ENCODE measurements around the gene KLHL29. TPM values are rescaled to one million over a fixed set of nuclear protein-coding genes. Genes with fewer than 3 reads are reported as not detected.

Gene KLHL29
- total RNA-seq, 1 experiment from 2014 or later: 3.8 TPM

GRCh38 chr2:23683001-23683400 lies 298.0 kb downstream of the KLHL29 start:
- H3K27me3 ChIP-seq (ENCODE audit: low read length): no peaks in the 10 kb centered on the region
- H4K20me1 ChIP-seq (ENCODE audit: insufficient read depth, low read depth, low read length): 0 out of 2 replicates have a peak, but pooled peaks cover 4% of the 10 kb centered on the region
- no peaks in the 10 kb centered on the region for H3K4me1 ChIP-seq (ENCODE audit: low read length)
- no peak overlapping the region for H3K4me2 ChIP-seq (ENCODE audit: low read depth, low read length, poor library complexity, severe bottlenecking)
- no peaks in the 10 kb centered on the region for H3K9me3 ChIP-seq (ENCODE audit: low read length)
- no peak for DNase-seq
- no peak overlapping the region for H3K4me3 ChIP-seq (ENCODE audit: low read length)
- no peaks in the 10 kb centered on the region for H3K36me3 ChIP-seq (ENCODE audit: insufficient read depth, low read length)
- H2AFZ ChIP-seq (ENCODE audit: low read length): no peak overlapping the region
- H3K9me2 ChIP-seq (replicated peaks; ENCODE audit: insufficient read depth, low read length): no peaks in the 10 kb centered on the region
- no peaks in the 10 kb centered on the region for H3K79me2 ChIP-seq (ENCODE audit: low read length)
- no peak overlapping the region for H3K9ac ChIP-seq (ENCODE audit: low read length)
- no peak overlapping the region for H3K27ac ChIP-seq (ENCODE audit: low read length)

- Histone ChIP-seq H3K4me1 (ENCODE audit: low read length) (no peaks in the 10 kb centered on the region), H2AFZ (ENCODE audit: low read length) (no peak overlapping the region), H4K20me1 (ENCODE audit: insufficient read depth, low read depth, low read length) (0 out of 2 replicates have a peak, but pooled peaks cover 4% of the 10 kb centered on the region), H3K4me2 (ENCODE audit: low read depth, low read length, poor library complexity, severe bottlenecking) (no peak overlapping the region), H3K9me2 (replicated peaks; ENCODE audit: insufficient read depth, low read length) (no peaks in the 10 kb centered on the region), H3K4me3 (ENCODE audit: low read length) (no peak overlapping the region), H3K27ac (ENCODE audit: low read length) (no peak overlapping the region), H3K9me3 (ENCODE audit: low read length) (no peaks in the 10 kb centered on the region), H3K9ac (ENCODE audit: low read length) (no peak overlapping the region), H3K27me3 (ENCODE audit: low read length) (no peaks in the 10 kb centered on the region), H3K36me3 (ENCODE audit: insufficient read depth, low read length) (no peaks in the 10 kb centered on the region), H3K79me2 (ENCODE audit: low read length) (no peaks in the 10 kb centered on the region)
- no peak for DNase-seq
These were observed 299.6 kb downstream of the KLHL29 start for GRCh38 chr2:23684395-23685176.

DNA sequence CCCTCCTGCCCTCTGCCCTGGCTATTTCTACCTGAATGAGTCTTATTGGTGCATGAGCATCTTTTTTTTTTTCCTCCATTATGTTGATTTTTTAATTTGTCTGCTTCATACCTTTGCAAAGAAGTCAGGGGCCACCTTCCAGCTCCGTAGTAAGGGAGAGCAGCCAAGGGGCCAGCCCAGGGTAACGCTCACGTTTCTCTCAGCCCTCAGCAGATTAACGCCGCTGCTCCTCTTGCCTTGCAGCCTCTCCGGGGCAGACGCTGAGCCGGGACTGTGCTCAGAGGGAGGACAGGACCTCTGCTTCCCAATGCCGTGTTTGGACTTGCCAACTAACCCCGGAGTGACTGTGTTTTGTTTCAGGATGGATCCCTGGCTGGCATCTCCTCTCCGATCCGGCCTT lies 300.2 kb downstream of the KLHL29 start:
- H3K4me3 ChIP-seq (ENCODE audit: low read length): no peak overlapping the region
- DNase-seq: no peak
- H3K9me2 ChIP-seq (replicated peaks; ENCODE audit: insufficient read depth, low read length): no peaks in the 10 kb centered on the region
- H3K9ac ChIP-seq (ENCODE audit: low read length): no peak overlapping the region
- H3K4me2 ChIP-seq (ENCODE audit: low read depth, low read length, poor library complexity, severe bottlenecking): no peak overlapping the region
- no peaks in the 10 kb centered on the region for H3K4me1 ChIP-seq (ENCODE audit: low read length)
- no peaks in the 10 kb centered on the region for H3K36me3 ChIP-seq (ENCODE audit: insufficient read depth, low read length)
- no peak overlapping the region for H3K27ac ChIP-seq (ENCODE audit: low read length)
- no peaks in the 10 kb centered on the region for H3K79me2 ChIP-seq (ENCODE audit: low read length)
- H2AFZ ChIP-seq (ENCODE audit: low read length): no peak overlapping the region
- H3K9me3 ChIP-seq (ENCODE audit: low read length): no peaks in the 10 kb centered on the region
- no peaks in the 10 kb centered on the region for H3K27me3 ChIP-seq (ENCODE audit: low read length)
- 0 out of 2 replicates have a peak, but pooled peaks cover 4% of the 10 kb centered on the region for H4K20me1 ChIP-seq (ENCODE audit: insufficient read depth, low read depth, low read length)

GRCh38 chr2:23685706-23686105 lies 300.7 kb downstream of the KLHL29 start:
- Histone ChIP-seq H3K27me3 (ENCODE audit: low read length) (no peaks in the 10 kb centered on the region), H3K27ac (ENCODE audit: low read length) (no peak overlapping the region), H2AFZ (ENCODE audit: low read length) (no peak overlapping the region), H4K20me1 (ENCODE audit: insufficient read depth, low read depth, low read length) (0 out of 2 replicates have a peak, but pooled peaks cover 4% of the 10 kb centered on the region), H3K4me2 (ENCODE audit: low read depth, low read length, poor library complexity, severe bottlenecking) (no peak overlapping the region), H3K4me1 (ENCODE audit: low read length) (no peaks in the 10 kb centered on the region), H3K9me3 (ENCODE audit: low read length) (no peaks in the 10 kb centered on the region), H3K9me2 (replicated peaks; ENCODE audit: insufficient read depth, low read length) (no peaks in the 10 kb centered on the region), H3K9ac (ENCODE audit: low read length) (no peak overlapping the region), H3K36me3 (ENCODE audit: insufficient read depth, low read length) (no peaks in the 10 kb centered on the region), H3K79me2 (ENCODE audit: low read length) (no peaks in the 10 kb centered on the region), H3K4me3 (ENCODE audit: low read length) (no peak overlapping the region)
- no peak for DNase-seq

- H3K4me2 ChIP-seq (ENCODE audit: low read depth, low read length, poor library complexity, severe bottlenecking): no peak overlapping the region
- H4K20me1 ChIP-seq (ENCODE audit: insufficient read depth, low read depth, low read length): 0 out of 2 replicates have a peak, but pooled peaks cover 4% of the 10 kb centered on the region
- H3K9me3 ChIP-seq (ENCODE audit: low read length): no peaks in the 10 kb centered on the region
- no peaks in the 10 kb centered on the region for H3K36me3 ChIP-seq (ENCODE audit: insufficient read depth, low read length)
- no peak for DNase-seq
- no peaks in the 10 kb centered on the region for H3K9me2 ChIP-seq (replicated peaks; ENCODE audit: insufficient read depth, low read length)
- no peaks in the 10 kb centered on the region for H3K4me1 ChIP-seq (ENCODE audit: low read length)
- H3K79me2 ChIP-seq (ENCODE audit: low read length): no peaks in the 10 kb centered on the region
- H3K4me3 ChIP-seq (ENCODE audit: low read length): no peak overlapping the region
- no peaks in the 10 kb centered on the region for H3K27me3 ChIP-seq (ENCODE audit: low read length)
- no peak overlapping the region for H2AFZ ChIP-seq (ENCODE audit: low read length)
- no peak overlapping the region for H3K27ac ChIP-seq (ENCODE audit: low read length)
- no peak overlapping the region for H3K9ac ChIP-seq (ENCODE audit: low read length)
These were observed 301.5 kb downstream of the KLHL29 start for GRCh38 chr2:23686405-23687029.

- Histone ChIP-seq H3K79me2 (ENCODE audit: low read length) (no peaks in the 10 kb centered on the region), H3K4me3 (ENCODE audit: low read length) (no peak overlapping the region), H4K20me1 (ENCODE audit: insufficient read depth, low read depth, low read length) (0 out of 2 replicates have a peak, but pooled peaks cover 4% of the 10 kb centered on the region), H2AFZ (ENCODE audit: low read length) (no peak overlapping the region), H3K9me3 (ENCODE audit: low read length) (no peaks in the 10 kb centered on the region), H3K27me3 (ENCODE audit: low read length) (no peaks in the 10 kb centered on the region), H3K4me2 (ENCODE audit: low read depth, low read length, poor library complexity, severe bottlenecking) (no peak overlapping the region), H3K4me1 (ENCODE audit: low read length) (no peaks in the 10 kb centered on the region), H3K36me3 (ENCODE audit: insufficient read depth, low read length) (no peaks in the 10 kb centered on the region), H3K9ac (ENCODE audit: low read length) (no peak overlapping the region), H3K9me2 (replicated peaks; ENCODE audit: insufficient read depth, low read length) (no peaks in the 10 kb centered on the region), H3K27ac (ENCODE audit: low read length) (no peak overlapping the region)
- no peak for DNase-seq
These were observed 302.2 kb downstream of the KLHL29 start for GRCh38 chr2:23687214-23687613.

DNA sequence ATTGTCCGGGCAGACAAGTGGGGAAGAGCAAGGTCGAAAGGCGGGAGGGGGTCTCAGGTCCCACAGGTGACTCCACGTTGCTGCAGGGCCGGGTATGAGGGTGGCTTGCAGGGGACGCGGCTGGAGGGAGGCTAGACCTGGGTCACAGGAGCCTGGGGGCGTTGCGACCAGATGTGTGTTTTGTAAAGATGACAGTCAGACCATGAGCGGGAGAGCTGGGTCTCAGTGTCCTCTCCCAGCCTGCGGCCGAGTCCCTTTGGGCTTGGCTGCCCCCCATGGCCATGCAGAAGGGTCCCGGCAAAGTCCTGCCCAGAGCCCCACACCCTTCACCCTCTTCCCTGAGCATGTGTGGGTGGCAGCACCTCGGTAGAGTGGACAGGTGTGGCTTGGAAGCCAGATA lies 302.7 kb downstream of the KLHL29 start:
- H3K36me3 ChIP-seq (ENCODE audit: insufficient read depth, low read length): no peaks in the 10 kb centered on the region
- no peak overlapping the region for H3K4me2 ChIP-seq (ENCODE audit: low read depth, low read length, poor library complexity, severe bottlenecking)
- H2AFZ ChIP-seq (ENCODE audit: low read length): no peak overlapping the region
- DNase-seq: no peak
- 0 out of 2 replicates have a peak, but pooled peaks cover 4% of the 10 kb centered on the region for H4K20me1 ChIP-seq (ENCODE audit: insufficient read depth, low read depth, low read length)
- H3K79me2 ChIP-seq (ENCODE audit: low read length): no peaks in the 10 kb centered on the region
- no peaks in the 10 kb centered on the region for H3K4me1 ChIP-seq (ENCODE audit: low read length)
- no peak overlapping the region for H3K4me3 ChIP-seq (ENCODE audit: low read length)
- no peaks in the 10 kb centered on the region for H3K27me3 ChIP-seq (ENCODE audit: low read length)
- H3K27ac ChIP-seq (ENCODE audit: low read length): no peak overlapping the region
- H3K9me2 ChIP-seq (replicated peaks; ENCODE audit: insufficient read depth, low read length): no peaks in the 10 kb centered on the region
- H3K9ac ChIP-seq (ENCODE audit: low read length): no peak overlapping the region
- H3K9me3 ChIP-seq (ENCODE audit: low read length): no peaks in the 10 kb centered on the region

DNA sequence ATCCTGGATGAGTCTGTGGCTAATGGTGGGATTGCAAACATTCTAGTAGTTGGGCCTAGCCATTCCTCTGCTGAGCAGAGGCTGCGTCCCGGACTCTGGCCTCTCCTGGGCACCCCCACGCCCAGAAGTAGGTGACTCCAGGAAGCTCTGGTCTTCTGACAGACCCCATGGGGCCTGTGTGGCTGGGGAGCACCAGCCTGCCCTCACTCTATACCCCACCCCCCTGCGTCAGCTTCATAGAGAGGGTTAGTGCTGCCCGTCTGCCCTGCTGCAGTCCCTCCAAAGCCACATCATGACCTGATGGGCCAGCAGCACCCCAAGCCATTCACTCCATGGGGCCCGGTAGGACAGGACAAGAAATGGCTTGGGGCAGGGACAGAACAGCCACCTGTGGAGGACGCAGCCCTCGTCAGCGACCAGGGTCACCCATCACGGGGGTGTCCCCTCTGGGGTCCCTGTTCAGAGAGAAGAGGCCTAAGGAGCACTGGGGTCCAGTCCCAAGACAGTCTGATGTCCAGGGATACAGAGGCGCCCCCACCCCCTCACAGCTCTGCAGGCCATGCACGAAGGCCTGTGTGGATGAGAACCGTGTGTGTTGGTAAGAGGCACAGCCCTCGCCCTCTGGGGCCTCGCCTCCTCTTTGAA lies 303.6 kb downstream of the KLHL29 start:
- no peak overlapping the region for H3K27ac ChIP-seq (ENCODE audit: low read length)
- DNase-seq: no peak
- no peaks in the 10 kb centered on the region for H3K79me2 ChIP-seq (ENCODE audit: low read length)
- H3K4me3 ChIP-seq (ENCODE audit: low read length): no peak overlapping the region
- no peaks in the 10 kb centered on the region for H3K9me3 ChIP-seq (ENCODE audit: low read length)
- H3K9me2 ChIP-seq (replicated peaks; ENCODE audit: insufficient read depth, low read length): no peaks in the 10 kb centered on the region
- H4K20me1 ChIP-seq (ENCODE audit: insufficient read depth, low read depth, low read length): 0 out of 2 replicates have a peak, but pooled peaks cover 3% of the 10 kb centered on the region
- no peaks in the 10 kb centered on the region for H3K36me3 ChIP-seq (ENCODE audit: insufficient read depth, low read length)
- H3K27me3 ChIP-seq (ENCODE audit: low read length): no peaks in the 10 kb centered on the region
- H3K9ac ChIP-seq (ENCODE audit: low read length): no peak overlapping the region
- no peak overlapping the region for H2AFZ ChIP-seq (ENCODE audit: low read length)
- H3K4me1 ChIP-seq (ENCODE audit: low read length): no peaks in the 10 kb centered on the region
- no peak overlapping the region for H3K4me2 ChIP-seq (ENCODE audit: low read depth, low read length, poor library complexity, severe bottlenecking)
